Smooth muscle cell (in vitro differentiated cells): ENCODE results near the gene TC2N. TPM values are rescaled to one million over a fixed set of nuclear protein-coding genes. Genes with fewer than 3 reads are reported as not detected.

Experiments
- DNase-seq: peaks from one replicate; lab custom pipeline; 2025; ENCODE audit not compliant: unreplicated experiment; lab: John Stamatoyannopoulos, UW
- H2AFZ ChIP-seq: fragments of 200-600 bp; sonication (generic); 2 replicates; pipeline ENCODE4 v1.6.0; 2016; ENCODE audit warnings: antibody characterized with exemption, low read depth, mild to moderate bottlenecking
- H3F3A ChIP-seq: fragments of 200-600 bp; sonication (generic); 2 replicates; pipeline ENCODE4 v1.6.0; 2017; ENCODE audit warnings: antibody characterized with exemption, low read depth
- H3K27ac ChIP-seq: fragments of 200-600 bp; sonication (generic); 2 replicates; pipeline ENCODE4 v1.5.1; 2016; ENCODE audit warnings: low read depth, mild to moderate bottlenecking
- H3K27me3 ChIP-seq: fragments of 200-600 bp; sonication (generic); 2 replicates; pipeline ENCODE4 v1.6.1; 2016; ENCODE audit warnings: low read depth, mild to moderate bottlenecking
- H3K36me3 ChIP-seq: fragments of 200-600 bp; sonication (generic); 2 replicates; pipeline ENCODE4 v1.5.1; 2016; ENCODE audit warnings: low read depth
- H3K4me1 ChIP-seq: fragments of 200-600 bp; sonication (generic); 2 replicates; pipeline ENCODE4 v1.5.1; 2016; ENCODE audit warnings: low read depth
- H3K4me2 ChIP-seq: fragments of 200-600 bp; sonication (generic); 2 replicates; pipeline ENCODE4 v1.6.0; 2016; ENCODE audit warnings: mild to moderate bottlenecking
- H3K4me3 ChIP-seq: fragments of 200-600 bp; sonication (generic); 2 replicates; pipeline ENCODE4 v1.5.1; 2016; ENCODE audit warnings: mild to moderate bottlenecking
- H3K79me2 ChIP-seq: fragments of 200-600 bp; sonication (generic); 2 replicates; pipeline ENCODE4 v1.6.0; 2016; ENCODE audit warnings: low read depth, mild to moderate bottlenecking
- H3K9ac ChIP-seq: fragments of 200-600 bp; sonication (generic); 2 replicates; pipeline ENCODE4 v1.6.0; 2016; ENCODE audit warnings: low read depth
- H3K9me3 ChIP-seq: fragments of 200-600 bp; sonication (generic); replicated peaks from 2 replicates; pipeline ENCODE4 v1.5.1; 2016; ENCODE audit warnings: low read depth
- H4K20me1 ChIP-seq: fragments of 200-600 bp; sonication (generic); 2 replicates; pipeline ENCODE4 v1.6.0; 2016; ENCODE audit warnings: low read depth
- WGBS: methylation state at CpG from one replicate; pipeline ENCODE4 v1.1.7; 2016; ENCODE audit warnings: low lambda C conversion rate; 5-methylcytosine and 5-hydroxymethylcytosine counted together
- polyA plus RNA-seq: library from polyadenylated mRNA; unstranded; fragments of >200 nt; fragmentation: Nextera tagmentation; extraction: Ambion mirVana; gene quantifications from 2 replicates; pipeline ENCODE4 v1.2.1, GENCODE V29; 2016
- total RNA-seq: library from RNA; depleted of rRNA; stranded (reverse); fragments of >200 nt; gene quantifications from 2 replicates; pipeline ENCODE4 v1.2.3, GENCODE V29; 2014
- TF ChIP-seq, protein P1 (sequence below): fragments of 200-600 bp; sonication (generic); IDR thresholded peaks from 2 replicates; pipeline ENCODE4 v1.5.1; 2017; ENCODE audit warnings: borderline replicate concordance, mild to moderate bottlenecking, antibody characterized with exemption; ENCODE audit not compliant: insufficient read depth, poor library complexity, severe bottlenecking

The TC2N gene
- total and polyA plus RNA-seq, 2 experiments from 2014 or later = 0.33 to 10.3 TPM

DNA sequence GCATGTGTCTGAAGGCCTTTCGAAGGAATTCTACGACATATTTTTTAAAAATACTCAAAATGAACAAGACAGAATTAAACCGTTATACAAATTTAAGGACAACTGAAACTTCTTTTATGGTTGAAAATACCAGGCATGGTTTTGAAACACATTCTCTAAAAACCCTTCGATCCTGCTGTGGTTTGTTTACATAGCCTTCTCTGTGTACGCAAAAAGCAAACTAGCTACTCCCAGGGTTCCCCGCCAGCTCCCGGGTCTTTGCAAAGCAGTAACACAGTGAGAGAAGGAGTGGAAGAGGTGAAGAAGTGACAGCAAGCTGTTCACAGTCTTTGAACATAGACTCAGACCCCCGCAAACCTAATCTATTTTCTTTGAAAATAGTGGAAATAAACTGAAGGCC, 2.2 kb upstream of the TC2N start:
- Histone ChIP-seq H3F3A (no peaks in the 10 kb centered on the region), H3K27ac (no peak overlapping the region), H3K4me2 (peak overlapping the region; percentile 31), H3K4me3 (no peak overlapping the region), H3K27me3 (no peaks in the 10 kb centered on the region), H3K4me1 (no peaks in the 10 kb centered on the region), H2AFZ (no peak overlapping the region), H3K79me2 (no peaks in the 10 kb centered on the region), H3K9me3 (no peaks in the 10 kb centered on the region), H4K20me1 (no peaks in the 10 kb centered on the region), H3K36me3 (no peaks in the 10 kb centered on the region), H3K9ac (no peak overlapping the region)
- 65% methylated on average over 8 of the region's 8 CpGs for WGBS
- TF ChIP-seq, protein P1, sequence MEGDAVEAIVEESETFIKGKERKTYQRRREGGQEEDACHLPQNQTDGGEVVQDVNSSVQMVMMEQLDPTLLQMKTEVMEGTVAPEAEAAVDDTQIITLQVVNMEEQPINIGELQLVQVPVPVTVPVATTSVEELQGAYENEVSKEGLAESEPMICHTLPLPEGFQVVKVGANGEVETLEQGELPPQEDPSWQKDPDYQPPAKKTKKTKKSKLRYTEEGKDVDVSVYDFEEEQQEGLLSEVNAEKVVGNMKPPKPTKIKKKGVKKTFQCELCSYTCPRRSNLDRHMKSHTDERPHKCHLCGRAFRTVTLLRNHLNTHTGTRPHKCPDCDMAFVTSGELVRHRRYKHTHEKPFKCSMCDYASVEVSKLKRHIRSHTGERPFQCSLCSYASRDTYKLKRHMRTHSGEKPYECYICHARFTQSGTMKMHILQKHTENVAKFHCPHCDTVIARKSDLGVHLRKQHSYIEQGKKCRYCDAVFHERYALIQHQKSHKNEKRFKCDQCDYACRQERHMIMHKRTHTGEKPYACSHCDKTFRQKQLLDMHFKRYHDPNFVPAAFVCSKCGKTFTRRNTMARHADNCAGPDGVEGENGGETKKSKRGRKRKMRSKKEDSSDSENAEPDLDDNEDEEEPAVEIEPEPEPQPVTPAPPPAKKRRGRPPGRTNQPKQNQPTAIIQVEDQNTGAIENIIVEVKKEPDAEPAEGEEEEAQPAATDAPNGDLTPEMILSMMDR = no peak
- DNase-seq = no peak

DNA sequence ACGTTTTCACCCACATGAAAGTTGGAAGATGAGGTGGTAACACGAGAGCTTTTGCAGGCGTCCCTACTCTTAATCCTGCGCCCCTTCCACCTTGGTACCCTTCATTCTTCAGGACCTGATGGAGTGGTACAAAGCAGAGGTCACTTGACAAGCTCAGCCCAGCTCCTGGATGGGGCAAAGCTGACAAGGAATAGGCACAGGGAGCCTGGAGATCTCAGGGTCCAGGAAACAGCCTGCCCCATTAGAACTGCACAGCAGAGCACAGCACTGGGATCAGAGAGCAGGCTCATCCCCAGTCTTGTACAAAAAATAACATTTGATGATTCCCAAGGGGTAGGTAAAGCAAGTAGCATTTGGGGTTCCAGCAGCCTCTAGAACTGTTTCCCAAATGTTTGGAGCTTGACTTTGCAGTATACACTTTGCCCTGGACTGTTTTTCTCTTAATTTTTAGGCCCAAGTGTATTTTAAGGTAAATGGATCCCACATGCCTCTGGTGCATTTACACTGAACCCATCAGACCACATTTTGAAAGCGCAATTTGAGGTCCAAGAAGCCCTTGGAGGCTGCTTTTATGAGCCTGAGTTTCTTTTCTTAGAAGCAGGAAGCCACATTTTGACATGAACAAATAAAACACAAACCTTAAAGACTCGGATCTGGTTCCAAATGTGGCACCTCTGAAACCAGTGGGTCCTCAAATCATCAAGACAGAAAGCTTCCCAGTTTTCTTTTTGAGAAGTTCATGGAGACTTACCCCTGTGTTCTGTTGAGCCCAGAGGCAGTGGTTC, 633 bp downstream of the TC2N start:
- H3F3A ChIP-seq = no peaks in the 10 kb centered on the region
- H3K36me3 ChIP-seq = no peaks in the 10 kb centered on the region
- no peak overlapping the region for H3K4me2 ChIP-seq
- H3K9ac ChIP-seq = no peak overlapping the region
- no peaks in the 10 kb centered on the region for H3K27me3 ChIP-seq
- no peak for DNase-seq
- no peak overlapping the region for H3K27ac ChIP-seq
- no peaks in the 10 kb centered on the region for H3K79me2 ChIP-seq
- no peaks in the 10 kb centered on the region for H4K20me1 ChIP-seq
- no peaks in the 10 kb centered on the region for H3K4me1 ChIP-seq
- WGBS = 87% methylated on average over 6 of the region's 6 CpGs
- H2AFZ ChIP-seq = no peak overlapping the region
- H3K9me3 ChIP-seq = no peaks in the 10 kb centered on the region
- TF ChIP-seq, protein P1 = no peak
- H3K4me3 ChIP-seq = no peak overlapping the region

DNA sequence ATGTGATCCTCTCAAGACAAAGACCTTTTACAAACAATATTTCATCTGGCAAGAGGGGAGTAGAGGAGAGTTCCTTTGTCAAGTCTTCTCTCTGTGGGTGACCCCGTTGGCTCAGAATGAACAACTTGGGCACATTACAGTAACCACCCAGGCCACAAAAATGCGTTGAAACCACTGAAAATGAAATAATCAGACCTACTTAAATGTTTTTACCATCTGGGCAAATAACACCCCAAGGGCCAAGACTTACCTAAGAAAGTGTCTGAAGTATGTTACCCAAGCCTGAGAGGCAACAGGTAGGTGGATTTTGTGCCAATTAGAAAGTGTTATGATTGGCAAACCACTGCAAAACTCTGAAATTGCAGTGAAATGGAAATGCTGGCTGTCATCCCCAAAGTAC, 1.3 kb downstream of the TC2N start:
- Histone ChIP-seq H3K4me3 (no peak overlapping the region), H4K20me1 (no peaks in the 10 kb centered on the region), H3K4me1 (no peaks in the 10 kb centered on the region), H3K27me3 (no peaks in the 10 kb centered on the region), H3K27ac (no peak overlapping the region), H2AFZ (no peak overlapping the region), H3K9me3 (no peaks in the 10 kb centered on the region), H3K9ac (no peak overlapping the region), H3K36me3 (no peaks in the 10 kb centered on the region), H3K4me2 (no peak overlapping the region), H3F3A (no peaks in the 10 kb centered on the region), H3K79me2 (no peaks in the 10 kb centered on the region)
- no peak for DNase-seq
- WGBS = 55% methylated on average over 2 of the region's 2 CpGs
- TF ChIP-seq, protein P1 = no peak

DNA sequence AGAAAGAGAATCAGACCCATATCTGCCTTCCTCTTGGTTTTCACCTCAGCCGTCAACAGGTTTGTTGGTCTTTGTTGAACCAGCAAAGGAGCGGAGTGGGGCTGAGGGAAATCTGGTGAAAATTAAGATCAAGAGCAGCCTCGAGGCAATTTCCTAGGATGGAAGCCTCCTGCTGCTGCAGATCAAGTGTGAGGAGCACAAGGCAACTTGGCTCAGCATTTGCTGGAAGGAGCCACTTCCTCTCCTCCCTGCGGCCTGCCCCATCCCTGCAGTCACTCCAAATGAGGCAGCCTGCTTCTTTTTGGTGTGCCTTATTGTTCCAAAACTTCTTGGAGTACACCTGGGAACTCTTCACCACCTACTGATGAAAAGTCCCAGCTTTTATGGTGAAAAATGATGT, 4.9 kb downstream of the TC2N start:
- no peaks in the 10 kb centered on the region for H3K36me3 ChIP-seq
- no peaks in the 10 kb centered on the region for H3K79me2 ChIP-seq
- H3F3A ChIP-seq = no peaks in the 10 kb centered on the region
- no peaks in the 10 kb centered on the region for H3K4me1 ChIP-seq
- TF ChIP-seq, protein P1 = no peak
- no peak overlapping the region for H3K4me3 ChIP-seq
- H3K9me3 ChIP-seq = no peaks in the 10 kb centered on the region
- H3K27me3 ChIP-seq = no peaks in the 10 kb centered on the region
- H3K27ac ChIP-seq = no peak overlapping the region
- WGBS = 93% methylated on average over 4 of the region's 4 CpGs
- no peak overlapping the region for H3K9ac ChIP-seq
- H3K4me2 ChIP-seq = no peak overlapping the region
- DNase-seq = no peak
- no peaks in the 10 kb centered on the region for H4K20me1 ChIP-seq
- no peak overlapping the region for H2AFZ ChIP-seq
